ENCODE data around the gene USP54.

DNA sequence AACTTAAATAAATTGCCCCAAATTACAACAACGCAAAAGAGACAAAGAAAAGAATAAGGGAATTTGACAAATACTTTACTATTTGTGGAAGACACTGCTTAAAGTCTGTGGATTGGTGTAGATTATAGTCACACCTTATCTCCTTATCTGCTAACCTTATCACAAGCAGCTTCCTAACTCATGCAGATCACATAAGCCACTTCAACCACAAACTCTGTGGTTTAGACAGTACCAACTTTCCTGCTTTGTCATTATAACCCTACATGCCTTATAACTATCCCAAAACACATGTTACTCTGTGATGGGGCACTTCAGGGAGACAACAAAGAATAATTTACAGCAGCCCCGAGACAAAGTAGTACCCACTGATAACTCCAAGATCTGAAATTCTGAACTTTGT is 53.9 kb downstream of the USP54 start:
- TF ChIP-seq GABPA (IDR thresholded peaks at IDR 0.05; ENCODE audit: low read depth) (no peak), CTCF (IDR thresholded peaks at IDR 0.05; ENCODE audit: insufficient read depth, low read length) (no peak), POLR2AphosphoS5 (IDR thresholded peaks at IDR 0.05; ENCODE audit: low read depth) (no peak), SPI1 (IDR thresholded peaks at IDR 0.05; ENCODE audit: borderline replicate concordance, low read depth) (no peak)
- TF ChIP-seq, protein P1, sequence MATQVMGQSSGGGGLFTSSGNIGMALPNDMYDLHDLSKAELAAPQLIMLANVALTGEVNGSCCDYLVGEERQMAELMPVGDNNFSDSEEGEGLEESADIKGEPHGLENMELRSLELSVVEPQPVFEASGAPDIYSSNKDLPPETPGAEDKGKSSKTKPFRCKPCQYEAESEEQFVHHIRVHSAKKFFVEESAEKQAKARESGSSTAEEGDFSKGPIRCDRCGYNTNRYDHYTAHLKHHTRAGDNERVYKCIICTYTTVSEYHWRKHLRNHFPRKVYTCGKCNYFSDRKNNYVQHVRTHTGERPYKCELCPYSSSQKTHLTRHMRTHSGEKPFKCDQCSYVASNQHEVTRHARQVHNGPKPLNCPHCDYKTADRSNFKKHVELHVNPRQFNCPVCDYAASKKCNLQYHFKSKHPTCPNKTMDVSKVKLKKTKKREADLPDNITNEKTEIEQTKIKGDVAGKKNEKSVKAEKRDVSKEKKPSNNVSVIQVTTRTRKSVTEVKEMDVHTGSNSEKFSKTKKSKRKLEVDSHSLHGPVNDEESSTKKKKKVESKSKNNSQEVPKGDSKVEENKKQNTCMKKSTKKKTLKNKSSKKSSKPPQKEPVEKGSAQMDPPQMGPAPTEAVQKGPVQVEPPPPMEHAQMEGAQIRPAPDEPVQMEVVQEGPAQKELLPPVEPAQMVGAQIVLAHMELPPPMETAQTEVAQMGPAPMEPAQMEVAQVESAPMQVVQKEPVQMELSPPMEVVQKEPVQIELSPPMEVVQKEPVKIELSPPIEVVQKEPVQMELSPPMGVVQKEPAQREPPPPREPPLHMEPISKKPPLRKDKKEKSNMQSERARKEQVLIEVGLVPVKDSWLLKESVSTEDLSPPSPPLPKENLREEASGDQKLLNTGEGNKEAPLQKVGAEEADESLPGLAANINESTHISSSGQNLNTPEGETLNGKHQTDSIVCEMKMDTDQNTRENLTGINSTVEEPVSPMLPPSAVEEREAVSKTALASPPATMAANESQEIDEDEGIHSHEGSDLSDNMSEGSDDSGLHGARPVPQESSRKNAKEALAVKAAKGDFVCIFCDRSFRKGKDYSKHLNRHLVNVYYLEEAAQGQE (IDR thresholded peaks at IDR 0.05; ENCODE audit: insufficient replicate concordance, low read depth) = no peak
